ENCODE results near the gene BAIAP2L2.
"Not testable (repeated sequence)": the region's sequence is repeated elsewhere in the genome, so short reads cannot be mapped to it uniquely, and the experiment has no call there.

The BAIAP2L2 gene

DNA sequence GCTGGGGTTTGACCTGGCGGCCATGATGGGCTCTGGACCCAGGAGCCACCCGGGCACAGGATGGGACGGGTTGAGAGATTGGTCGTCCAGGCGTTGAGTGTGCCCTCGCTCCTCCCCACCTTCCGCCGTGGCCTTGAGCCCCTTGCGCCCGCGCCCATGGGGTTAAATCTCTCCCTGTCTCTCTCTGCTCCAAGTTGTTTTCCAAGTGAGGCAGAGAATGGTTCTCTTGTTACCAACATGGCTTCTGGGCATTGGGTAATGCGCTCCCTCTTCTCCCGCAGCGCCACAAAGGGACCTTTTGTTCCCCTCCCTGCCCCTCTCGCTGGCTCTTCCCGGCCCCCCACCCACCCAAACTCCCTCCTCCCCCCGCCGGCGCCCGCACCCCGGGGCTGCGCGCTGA, 72.1 kb downstream of the BAIAP2L2 start:
- TF ChIP-seq, protein P1, sequence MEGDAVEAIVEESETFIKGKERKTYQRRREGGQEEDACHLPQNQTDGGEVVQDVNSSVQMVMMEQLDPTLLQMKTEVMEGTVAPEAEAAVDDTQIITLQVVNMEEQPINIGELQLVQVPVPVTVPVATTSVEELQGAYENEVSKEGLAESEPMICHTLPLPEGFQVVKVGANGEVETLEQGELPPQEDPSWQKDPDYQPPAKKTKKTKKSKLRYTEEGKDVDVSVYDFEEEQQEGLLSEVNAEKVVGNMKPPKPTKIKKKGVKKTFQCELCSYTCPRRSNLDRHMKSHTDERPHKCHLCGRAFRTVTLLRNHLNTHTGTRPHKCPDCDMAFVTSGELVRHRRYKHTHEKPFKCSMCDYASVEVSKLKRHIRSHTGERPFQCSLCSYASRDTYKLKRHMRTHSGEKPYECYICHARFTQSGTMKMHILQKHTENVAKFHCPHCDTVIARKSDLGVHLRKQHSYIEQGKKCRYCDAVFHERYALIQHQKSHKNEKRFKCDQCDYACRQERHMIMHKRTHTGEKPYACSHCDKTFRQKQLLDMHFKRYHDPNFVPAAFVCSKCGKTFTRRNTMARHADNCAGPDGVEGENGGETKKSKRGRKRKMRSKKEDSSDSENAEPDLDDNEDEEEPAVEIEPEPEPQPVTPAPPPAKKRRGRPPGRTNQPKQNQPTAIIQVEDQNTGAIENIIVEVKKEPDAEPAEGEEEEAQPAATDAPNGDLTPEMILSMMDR (IDR thresholded peaks at IDR 0.05; ENCODE audit: low read depth, low read length), result no peak
- no peak overlapping the region for H3K4me3 ChIP-seq (ENCODE audit: low read depth, low read length)

DNA sequence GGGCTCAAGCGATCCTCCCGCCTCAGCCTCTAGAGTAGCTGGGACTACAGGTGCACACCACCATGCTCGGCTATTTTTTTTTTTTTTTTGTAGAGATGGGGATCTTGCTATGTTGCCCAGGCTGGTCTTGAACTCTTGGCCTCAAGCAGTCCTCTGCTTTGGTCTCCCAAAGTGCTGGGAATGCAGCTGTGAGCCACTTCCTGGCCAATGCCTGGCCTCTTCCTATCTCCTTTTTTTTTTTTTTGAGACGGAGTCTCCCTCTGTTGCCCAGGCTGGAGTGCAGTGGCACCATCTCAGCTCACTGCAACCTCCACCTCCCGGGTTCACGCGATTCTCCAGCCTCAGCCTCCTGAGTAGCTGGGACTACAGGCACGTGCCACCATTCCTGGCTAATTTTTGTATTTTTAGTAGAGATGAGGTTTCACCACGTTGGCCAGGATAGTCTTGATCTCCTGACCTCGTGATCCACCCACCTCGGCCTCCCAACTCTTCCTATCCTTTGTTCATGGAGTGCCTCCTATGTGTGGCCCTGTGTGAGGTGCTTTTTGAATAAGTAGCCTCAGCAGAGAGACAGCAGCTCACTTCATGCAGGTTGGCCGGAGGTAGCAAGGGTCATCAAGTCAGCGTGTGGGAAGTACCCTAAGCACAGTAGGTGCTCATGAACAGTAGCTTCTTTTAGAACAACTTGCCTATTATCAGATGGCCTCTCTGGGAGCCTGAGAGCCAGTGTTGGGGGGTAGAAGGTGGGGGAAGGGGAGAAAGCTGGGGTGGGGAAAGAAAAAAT, 72.9 kb downstream of the BAIAP2L2 start:
- not testable (repeated sequence) for H3K4me3 ChIP-seq (ENCODE audit: low read depth, low read length)

GRCh38 chr22:38036392-38037062, 74.0 kb downstream of the BAIAP2L2 start:
- no peak overlapping the region for H3K4me3 ChIP-seq (ENCODE audit: low read depth, low read length)
- TF ChIP-seq, protein P1 (IDR thresholded peaks at IDR 0.05; ENCODE audit: low read depth, low read length), result no peak

DNA sequence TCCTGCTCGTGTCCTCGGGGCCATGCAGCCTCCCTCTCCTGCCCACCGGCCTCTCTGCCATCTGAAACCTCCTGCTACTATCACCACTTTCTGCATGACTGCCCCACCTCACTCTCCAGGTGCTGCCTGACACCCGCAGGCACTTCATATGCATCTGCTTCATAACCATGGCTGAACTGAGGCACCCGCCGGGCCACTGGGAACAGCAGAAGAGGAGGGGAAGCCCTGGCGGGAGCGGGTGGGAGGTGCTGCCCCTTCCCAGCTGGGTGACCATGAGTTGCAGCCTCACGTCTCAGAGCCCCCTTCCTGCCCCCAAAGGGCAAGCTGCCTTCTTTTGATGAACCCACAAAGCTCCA, 75.0 kb downstream of the BAIAP2L2 start:
- TF ChIP-seq, protein P1 (IDR thresholded peaks at IDR 0.05; ENCODE audit: low read depth, low read length), result no peak
- H3K4me3 ChIP-seq (ENCODE audit: low read depth, low read length), result no peak overlapping the region

Measured in WI38 (cell line).